ENCODE measurements around the gene ERI2. TPM values are rescaled to one million over a fixed set of nuclear protein-coding genes. Genes with fewer than 3 reads are reported as not detected.
"Not testable (repeated sequence)": the region's sequence is repeated elsewhere in the genome, so short reads cannot be mapped to it uniquely, and the experiment has no call there.

ERI2 gene
- total RNA-seq, 1 donor from 2014 or later = 11.5 TPM

DNA sequence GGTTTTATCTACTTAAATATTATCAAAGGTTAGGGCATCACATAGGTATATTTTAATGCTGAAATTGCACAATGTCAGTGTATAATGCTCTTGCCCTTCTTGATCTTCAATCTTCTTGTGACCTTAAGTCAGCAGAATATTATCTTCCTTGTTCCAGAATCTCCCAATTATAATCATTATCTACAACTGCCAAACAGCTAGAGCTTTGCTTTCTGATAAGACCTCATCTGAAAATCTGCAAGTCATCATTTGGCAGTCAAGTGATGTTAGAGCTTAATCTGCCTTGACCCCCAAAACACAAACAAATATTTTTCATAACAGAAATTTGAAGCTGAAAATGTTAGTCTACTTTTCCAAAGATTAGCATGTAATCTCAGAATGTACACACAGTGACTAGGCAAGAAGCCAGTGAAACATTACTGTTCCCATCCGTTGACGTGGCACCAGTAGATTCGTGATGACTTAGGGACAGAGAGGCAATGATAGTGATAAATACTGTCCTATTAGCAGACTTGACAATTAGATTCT is 19.8 kb upstream of the ERI2 start:
- ATAC-seq (no peak), DNase-seq (no peak)
- intact Hi-C loops (cut with micrococcal nuclease) = no loop called here

DNA sequence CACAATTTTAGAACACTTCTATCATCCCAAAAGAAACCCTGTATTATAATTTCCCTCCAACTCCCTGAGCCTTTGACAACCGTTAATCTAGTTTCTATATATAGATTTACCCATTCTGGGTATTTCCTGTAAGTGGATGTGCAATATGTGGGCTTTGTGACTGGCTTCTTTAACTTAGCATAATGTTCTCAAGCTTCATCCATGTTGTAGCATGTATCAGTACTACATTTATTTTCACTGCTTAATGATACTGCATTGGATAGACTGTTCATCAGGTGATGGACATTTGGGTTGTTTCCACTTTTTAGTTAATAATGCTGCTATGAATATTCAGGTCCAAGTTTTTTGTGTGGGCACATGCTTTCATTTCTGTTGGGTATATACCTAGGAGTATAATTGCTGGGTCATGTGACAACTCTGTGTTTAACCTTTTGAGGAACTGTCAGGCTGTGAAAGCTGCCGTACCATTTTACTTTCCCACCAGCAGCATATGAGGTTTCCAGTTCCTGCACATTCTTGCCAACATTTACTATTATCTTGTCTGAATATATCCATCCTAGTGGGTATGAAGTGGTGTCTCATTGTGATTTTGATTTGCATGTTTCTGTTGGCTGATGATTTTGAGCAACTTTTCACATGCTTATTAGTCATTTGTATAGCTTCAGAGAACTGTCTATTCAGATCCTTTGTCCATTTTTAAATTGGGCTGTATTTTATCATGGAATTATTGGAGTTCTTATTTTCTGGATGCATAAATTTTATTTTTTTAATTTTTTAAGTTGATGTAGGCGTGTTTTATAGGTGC is 16.5 kb upstream of the ERI2 start:
- intact Hi-C loops (cut with micrococcal nuclease) = no loop called here
- DNase-seq (no peak), ATAC-seq (no peak)

DNA sequence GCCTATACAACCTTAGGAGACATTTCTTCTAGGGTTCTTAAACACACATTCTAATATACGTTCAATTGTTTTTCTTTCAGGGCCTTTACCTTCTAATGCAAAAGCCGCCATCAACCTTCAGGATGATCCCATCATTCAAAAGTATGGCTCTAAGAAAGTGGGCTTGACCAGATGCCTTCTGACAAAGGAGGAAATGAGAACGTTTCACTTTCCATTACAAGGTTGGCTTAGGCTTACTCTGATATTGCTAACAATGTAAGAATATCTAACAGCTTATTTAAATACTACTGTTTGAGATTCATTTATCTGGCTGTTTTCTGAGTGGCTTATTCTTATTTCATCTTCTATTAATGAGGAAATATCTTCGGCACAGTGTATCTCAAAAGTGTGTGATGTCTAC is 15.4 kb upstream of the ERI2 start:
- DNase-seq (no peak), ATAC-seq (no peak)
- intact Hi-C loops (cut with micrococcal nuclease) = no loop called here

DNA sequence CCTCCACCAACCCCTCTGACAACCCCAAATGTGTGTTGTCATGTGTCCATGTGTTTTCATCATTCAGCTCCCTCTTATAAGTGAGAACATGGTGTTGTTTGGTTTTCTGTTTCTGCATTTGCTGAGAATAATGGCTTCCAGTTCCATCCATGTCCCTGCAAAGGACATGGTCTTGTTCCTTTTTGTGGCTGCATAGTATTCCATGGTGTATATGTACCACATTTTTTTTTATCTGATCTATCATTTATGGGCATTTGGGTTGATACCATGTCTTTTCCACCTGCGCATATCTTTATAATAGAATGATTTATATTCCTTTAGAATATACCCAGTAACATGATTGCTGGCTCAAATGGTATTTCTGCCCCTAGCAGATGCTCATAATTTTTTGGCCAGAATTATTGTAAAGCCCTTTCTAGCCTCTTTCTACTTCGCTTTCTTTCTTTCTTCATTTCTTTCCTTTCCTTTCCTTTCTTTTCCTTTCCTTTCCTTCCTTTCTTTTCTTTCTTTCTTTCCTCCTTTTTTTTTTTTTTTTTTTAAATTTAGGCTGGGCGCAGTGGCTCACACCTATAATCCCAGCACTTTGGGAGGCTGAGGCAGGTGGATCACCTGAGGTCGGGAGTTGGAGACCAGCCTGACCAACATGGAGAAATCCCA is 12.8 kb upstream of the ERI2 start:
- ATAC-seq (no peak), DNase-seq (no peak)
- intact Hi-C loops (cut with micrococcal nuclease) = no loop called here

DNA sequence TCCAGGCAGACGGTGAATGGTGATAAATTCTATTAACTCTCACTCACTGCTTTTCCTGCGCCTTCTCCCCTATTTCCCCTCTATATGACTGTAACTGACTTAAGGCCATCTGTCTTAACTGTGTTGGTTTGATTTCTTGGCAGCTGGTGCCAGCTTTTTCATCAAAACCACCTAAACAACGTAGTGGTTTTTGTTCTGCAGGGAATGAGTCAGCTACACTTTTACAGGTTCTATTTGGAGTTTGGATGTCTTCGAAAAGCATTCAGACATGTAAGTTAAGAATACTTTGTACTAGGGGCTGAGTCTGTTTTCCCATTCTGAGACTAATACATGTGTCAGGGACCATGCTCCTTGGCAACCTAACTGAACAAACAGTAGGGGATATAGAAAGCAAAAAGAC is 8.5 kb upstream of the ERI2 start:
- DNase-seq (no peak), ATAC-seq (no peak)
- intact Hi-C loops (cut with micrococcal nuclease) = no loop called here

DNA sequence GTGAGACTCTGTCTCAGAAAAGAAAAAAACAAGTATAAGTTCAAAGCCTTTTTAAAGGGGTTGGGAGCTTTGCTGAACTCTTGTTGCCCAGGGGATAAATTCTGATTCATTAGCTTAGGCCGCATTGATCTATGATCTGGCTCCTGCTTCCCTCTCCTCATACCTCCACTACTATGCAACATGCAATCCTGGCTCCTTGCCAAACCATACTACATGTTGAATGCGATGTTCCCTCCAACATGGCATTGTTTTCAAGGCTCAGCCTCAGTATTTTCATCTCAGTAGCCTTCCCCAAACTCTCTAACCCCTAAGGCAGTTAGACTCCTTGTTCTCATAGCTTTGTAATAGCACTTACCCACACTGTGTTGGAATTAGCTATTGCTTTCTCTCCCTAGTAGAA is 6.2 kb upstream of the ERI2 start:
- intact Hi-C loops (cut with micrococcal nuclease) = no loop called here
- ATAC-seq = no peak

DNA sequence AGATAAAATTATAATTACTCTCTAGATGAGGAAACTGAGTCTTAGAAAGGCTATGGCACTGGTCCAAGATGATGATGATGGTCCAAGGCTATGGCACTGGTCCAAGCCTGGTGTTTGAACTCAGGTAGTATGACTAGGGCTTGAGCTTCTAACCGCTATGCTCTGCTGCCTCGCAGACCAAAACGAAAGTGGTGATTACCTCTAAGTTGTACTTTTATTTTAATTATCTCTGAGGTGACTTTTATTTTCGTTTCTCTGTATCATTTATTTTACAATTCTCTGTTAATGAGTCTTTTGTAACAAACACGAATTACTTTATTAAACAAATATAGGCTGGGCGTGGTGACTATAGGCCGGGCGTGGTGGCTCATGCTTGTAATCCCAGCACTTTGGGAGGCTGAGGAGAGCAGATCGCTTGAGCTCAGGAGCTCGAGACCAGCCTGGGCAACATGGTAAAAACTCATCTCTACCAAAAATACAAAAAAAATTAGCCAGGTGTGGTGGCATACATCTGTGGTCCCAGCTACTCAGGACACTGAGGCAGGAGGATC is 5.7 kb upstream of the ERI2 start:
- DNase-seq (no peak), ATAC-seq (no peak)
- intact Hi-C loops (cut with micrococcal nuclease) = no loop called here

More for the DNA sequence above, 6.2 kb upstream of the ERI2 start:
- DNase-seq = no peak

DNA sequence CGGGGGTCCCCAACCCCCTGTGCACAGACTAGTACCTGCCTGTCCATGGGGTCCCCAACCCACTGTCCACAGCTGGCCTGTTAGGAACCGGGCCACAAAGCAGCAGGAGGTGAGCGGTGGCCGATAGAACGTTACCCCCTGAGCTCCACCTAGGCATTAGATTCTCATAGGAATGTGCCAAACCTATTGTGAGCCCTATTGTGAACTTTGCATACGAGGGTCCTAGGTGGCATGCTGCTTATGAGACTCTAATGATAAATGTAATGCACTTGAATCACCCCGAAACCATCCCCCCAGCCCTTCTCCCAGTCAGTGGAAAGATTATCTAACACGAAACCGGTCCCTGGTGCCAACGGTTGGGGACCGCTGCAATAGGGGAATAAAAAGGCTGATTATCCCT is 1.6 kb upstream of the ERI2 start:
- ATAC-seq (no peak), DNase-seq (no peak)
- intact Hi-C loops (cut with micrococcal nuclease) = no loop called here

DNA sequence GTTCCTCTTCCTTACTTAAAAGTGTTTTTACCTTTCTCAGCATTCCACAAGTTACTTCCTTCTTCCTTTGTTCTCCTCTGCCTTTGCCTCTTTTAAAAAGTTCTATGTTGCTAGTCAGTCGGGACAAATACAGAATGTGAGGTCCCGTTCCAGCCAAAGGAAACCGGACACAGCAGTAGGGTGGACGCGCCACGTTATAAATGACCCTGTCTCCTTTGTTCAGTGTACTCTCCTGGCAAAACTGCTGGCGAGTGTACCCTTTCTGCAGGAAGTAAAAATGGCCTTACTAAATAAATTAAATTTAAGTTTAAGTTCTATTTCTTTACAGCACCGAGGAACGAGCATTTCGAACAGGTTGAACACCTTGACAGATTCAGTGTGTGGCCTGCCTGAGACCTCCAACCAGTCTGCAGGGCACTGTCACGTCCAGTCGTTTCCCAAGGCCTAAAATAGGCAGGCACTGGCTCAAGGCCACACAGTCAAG is 546 bp downstream of the ERI2 start:
- intact Hi-C loops (cut with micrococcal nuclease); DNase-seq: not testable (repeated sequence)

DNA sequence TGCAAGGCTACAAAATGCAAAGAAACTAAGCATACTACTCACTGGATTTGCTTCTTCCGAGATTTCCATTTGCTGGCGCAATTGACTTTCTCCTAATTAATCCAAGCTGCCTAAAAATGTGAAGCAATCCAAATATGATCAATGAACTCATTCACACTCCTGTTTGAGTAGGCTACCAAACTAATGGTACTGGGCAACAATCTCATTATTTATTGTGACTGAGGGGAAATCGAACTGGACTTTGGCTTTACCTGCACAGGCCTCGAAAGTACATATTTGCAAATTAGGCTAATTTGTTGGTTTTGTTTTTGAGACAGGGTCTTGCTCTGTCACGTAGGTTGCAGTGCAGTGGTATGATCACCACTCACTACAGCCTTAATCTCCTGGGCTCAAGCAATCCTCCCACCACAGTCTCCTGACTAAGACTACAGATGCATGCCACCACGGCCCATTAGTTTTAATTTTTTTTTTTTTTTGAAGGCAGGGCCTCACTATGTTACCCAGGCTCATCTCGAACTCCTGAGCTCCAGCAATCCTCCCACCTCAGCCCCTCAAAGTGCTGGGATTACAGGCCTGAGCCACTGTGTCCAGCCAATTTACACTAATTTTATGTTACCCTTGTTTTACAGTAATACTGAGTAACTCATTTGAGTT is 2.6 kb downstream of the ERI2 start:
- DNase-seq = no peak
- ATAC-seq = no peak
- intact Hi-C loops (cut with micrococcal nuclease) = no loop called here

More for the DNA sequence above, 546 bp downstream of the ERI2 start:
- peak; percentile 84 for ATAC-seq

DNA sequence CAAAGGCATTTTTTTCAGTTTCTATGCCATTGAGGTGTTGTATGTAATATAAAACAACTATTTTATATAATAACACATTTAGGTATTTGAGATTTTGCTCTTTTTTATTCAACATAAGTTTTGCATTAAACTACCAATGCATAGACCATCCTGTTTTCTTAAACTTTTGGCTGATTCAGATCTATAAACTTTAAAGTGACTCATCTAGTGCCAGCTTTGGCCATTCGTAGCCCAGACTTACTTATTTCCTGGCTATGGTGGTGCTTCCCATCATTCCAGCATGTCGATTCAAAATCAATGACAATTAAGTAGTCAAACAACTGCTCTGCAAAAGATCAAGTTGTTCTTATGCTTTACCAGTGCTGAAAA is 3.1 kb downstream of the ERI2 start:
- intact Hi-C loops (cut with micrococcal nuclease) = no loop called here
- ATAC-seq (no peak), DNase-seq (no peak)

DNA sequence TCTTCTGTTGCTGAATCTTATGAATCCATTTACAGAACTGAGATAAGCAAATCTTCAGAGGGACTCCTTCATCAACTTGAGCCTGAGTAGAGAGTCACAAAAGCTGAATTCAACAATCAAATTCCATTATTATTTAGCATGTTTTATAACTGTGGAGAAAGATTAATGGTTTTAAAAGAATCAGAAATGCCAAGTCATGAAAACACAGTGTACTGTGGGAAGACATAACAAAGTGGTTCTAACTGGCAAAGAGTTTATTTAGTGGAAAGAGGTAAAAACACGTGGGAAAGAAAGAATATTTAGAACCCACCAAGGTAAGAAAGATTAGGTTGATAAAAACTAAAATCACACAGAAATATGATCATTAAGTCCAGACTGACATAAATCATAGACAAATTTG is 5.0 kb downstream of the ERI2 start:
- no peak for ATAC-seq
- DNase-seq = no peak
- intact Hi-C loops (cut with micrococcal nuclease) = no loop called here

DNA sequence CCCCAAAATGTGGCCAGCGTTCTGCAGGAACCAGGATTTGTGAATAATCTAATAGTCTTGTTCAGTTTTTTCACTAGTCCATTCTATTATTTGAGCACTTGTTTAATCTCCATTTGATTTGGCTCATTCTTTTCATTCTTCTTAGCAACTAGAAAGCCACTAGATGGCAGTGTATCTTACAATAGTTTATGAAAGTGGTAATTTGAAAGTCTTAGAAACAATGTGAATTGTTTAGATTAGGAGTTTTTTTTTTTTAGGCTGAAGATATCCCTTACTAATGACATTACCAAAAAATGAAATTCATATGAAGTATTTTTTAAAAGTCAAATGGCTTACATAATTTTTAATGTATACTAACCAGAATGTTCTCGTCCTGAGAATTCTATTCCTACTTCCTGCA is 6.7 kb downstream of the ERI2 start:
- DNase-seq (no peak), ATAC-seq (no peak)
- intact Hi-C loops (cut with micrococcal nuclease) = no loop called here

DNA sequence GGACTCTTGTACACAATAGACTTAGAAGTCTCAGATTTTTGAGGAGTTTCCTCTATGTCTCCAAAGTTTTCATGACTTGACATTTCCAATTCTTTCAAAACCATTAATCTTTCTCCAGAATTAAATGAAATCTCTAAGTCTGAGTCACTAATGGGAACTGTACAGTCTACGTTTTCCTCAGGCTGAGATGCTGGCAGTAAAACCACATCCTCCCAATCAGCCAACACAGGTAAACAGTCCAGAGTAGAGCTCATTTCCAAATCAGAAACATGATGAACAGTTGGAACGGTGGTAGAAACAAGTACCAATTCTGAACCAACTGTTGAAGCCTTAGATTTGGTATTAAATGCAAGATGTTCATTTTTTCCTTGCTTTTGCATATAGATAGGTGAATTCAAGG is 7.9 kb downstream of the ERI2 start:
- ATAC-seq (no peak), DNase-seq (no peak)
- intact Hi-C loops (cut with micrococcal nuclease) = no loop called here

DNA sequence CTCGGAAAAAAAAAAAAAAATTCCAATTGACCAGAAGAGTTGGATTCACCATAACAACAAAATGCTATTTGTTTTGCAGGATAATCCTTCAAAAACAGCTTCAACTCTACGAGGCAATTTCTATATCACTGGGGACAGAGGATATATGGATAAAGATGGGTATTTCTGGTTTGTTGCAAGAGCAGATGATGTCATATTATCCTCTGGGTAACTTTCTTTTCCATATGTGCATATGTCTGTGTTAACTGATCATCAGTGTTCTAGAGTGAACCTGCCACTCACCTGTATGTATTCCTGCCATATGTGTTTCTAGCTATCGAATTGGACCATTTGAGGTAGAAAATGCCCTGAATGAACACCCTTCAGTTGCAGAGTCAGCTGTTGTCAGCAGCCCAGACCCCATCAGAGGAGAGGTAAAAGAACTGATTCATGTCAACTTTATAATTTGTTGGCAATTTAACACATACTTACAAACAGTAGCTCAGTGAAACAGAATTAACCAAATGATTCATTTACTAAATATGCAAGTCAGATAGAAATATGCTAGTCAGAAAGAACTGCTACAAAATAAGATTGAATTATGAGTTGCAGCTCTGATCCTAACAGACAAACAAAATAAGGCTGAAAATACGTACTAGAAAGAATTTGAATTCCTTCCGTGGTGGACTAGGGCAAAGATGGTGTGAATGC is 14.2 kb downstream of the ERI2 start:
- no peak for DNase-seq
- ATAC-seq = no peak
- intact Hi-C loops (cut with micrococcal nuclease) = no loop called here

DNA sequence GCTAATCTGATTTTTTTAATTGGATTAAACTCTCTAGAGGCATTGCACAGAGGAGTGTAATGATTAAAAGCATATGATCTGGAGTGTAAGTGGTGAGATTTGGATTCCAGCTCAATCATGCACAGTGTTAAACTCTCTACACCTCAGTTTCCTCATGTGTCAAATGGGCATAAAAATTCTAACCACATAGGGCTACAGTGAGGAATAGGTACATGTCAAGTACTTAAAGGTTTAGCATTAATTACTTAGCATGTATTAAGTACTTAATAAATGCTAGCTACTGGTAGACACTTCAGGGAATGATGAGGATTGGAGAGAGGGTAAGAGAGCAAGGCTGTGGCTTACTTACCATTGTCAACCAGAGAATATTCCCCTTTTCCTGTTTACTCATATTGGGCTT is 17.1 kb downstream of the ERI2 start:
- ATAC-seq (no peak), DNase-seq (no peak)
- intact Hi-C loops (cut with micrococcal nuclease) = no loop called here

DNA sequence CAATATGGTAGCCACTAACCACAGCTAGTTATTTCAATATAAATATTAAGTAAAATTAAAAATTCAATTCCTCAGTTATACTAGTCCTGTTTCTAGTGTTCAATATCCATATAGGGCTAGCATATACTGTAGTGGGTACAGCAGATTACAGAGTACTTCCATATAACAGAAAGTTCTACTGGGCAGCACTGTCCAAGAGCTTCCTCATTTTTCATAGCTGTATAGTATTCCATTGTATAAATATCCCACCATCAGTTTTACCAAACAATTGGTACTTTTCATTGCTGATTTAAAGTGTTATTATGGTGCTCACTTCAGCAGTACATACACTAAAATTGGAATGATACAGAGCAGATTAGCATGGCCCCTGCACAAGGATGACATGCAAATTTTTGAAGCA is 22.1 kb downstream of the ERI2 start:
- intact Hi-C loops (cut with micrococcal nuclease) = no loop called here
- ATAC-seq (no peak), DNase-seq (no peak)

DNA sequence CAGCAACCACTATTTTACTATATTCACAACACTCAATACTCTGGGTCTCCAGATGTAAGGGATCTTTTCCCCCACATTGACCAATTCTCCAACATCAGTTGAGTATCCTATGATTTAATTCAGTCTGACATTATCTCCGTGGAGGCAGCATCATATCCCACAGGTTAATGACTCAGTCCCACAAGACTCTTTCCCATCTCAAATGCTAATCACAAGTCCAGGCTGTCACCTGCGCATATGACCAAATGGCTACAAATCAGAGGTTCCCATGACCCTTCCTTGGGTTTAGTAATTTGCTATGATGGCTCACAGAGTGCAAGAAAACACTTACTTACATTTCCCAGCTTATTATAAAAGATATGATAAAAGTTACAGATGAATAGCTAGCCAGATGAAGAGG is 23.8 kb downstream of the ERI2 start:
- intact Hi-C loops (cut with micrococcal nuclease) = no loop called here
- no peak for ATAC-seq

DNA sequence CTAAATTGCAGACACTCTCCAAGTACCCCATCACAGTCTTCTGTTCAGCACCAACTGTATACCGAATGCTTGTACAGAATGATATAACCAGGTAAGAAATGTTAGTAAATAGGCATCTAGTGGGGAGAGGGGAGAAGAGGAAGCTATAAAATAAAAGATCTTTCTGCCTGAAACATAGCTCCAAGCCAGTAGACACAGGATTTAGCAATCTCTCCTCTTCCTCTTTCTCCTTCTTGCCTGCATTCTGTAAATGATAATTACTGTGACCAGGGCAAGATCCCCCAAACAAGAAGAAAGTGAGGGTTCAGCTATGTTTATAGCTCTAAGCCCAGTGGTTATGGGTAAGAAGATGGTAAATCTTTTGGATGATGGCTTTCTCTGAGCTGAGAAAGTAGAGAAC is 24.6 kb downstream of the ERI2 start:
- ATAC-seq (no peak), DNase-seq (no peak)
- intact Hi-C loops (cut with micrococcal nuclease) = no loop called here

More for the DNA sequence above, 23.8 kb downstream of the ERI2 start:
- DNase-seq = no peak

All from left ventricle myocardium superior (tissue), 1 donor.